Osteocyte (in vitro differentiated cells): ENCODE results near the gene HMGXB3. TPM values are rescaled to one million over a fixed set of nuclear protein-coding genes. Genes with fewer than 3 reads are reported as not detected.

Experiments
- DNase-seq: peaks from one replicate; pipeline ENCODE4 v3.0.0; 2021; ENCODE audit warnings: mixed read lengths; ENCODE audit not compliant: unreplicated experiment; ENCODE audit errors: extremely low spot score
- H3K27ac Mint-ChIP-seq: one replicate; pipeline ENCODE4 v1.8.0; 2021; ENCODE audit warnings: mild to moderate bottlenecking, mixed read lengths; ENCODE audit not compliant: unreplicated experiment
- H3K27me3 Mint-ChIP-seq: one replicate; pipeline ENCODE4 v1.8.0; 2021; ENCODE audit warnings: mixed read lengths; ENCODE audit not compliant: unreplicated experiment
- H3K36me3 Mint-ChIP-seq: one replicate; pipeline ENCODE4 v1.8.0; 2021; ENCODE audit warnings: mixed read lengths; ENCODE audit not compliant: unreplicated experiment
- H3K4me1 Mint-ChIP-seq: one replicate; pipeline ENCODE4 v1.8.0; 2021; ENCODE audit warnings: mixed read lengths; ENCODE audit not compliant: unreplicated experiment
- H3K4me3 Mint-ChIP-seq: one replicate; pipeline ENCODE4 v1.8.0; 2021; ENCODE audit warnings: mild to moderate bottlenecking, moderate library complexity, mixed read lengths; ENCODE audit not compliant: unreplicated experiment
- H3K9me3 Mint-ChIP-seq: one replicate; pipeline ENCODE4 v1.8.0; 2021; ENCODE audit warnings: mixed read lengths; ENCODE audit not compliant: unreplicated experiment
- long read RNA-seq: library from polyadenylated mRNA; unstranded; transcript quantifications from one replicate; pipeline ENCODE4 v2.0.0, GENCODE V29; 2021
- total RNA-seq: library from RNA; stranded (reverse); gene quantifications from 2 replicates; pipeline ENCODE4 v1.2.1, GENCODE V29; 2021
- TF ChIP-seq, protein P1 (sequence below): fragments of 200-600 bp; sonication (generic); IDR thresholded peaks from 2 replicates; pipeline ENCODE4 v1.5.0; 2021; ENCODE audit warnings: antibody characterized with exemption, mild to moderate bottlenecking, moderate library complexity

Gene HMGXB3, protein sequence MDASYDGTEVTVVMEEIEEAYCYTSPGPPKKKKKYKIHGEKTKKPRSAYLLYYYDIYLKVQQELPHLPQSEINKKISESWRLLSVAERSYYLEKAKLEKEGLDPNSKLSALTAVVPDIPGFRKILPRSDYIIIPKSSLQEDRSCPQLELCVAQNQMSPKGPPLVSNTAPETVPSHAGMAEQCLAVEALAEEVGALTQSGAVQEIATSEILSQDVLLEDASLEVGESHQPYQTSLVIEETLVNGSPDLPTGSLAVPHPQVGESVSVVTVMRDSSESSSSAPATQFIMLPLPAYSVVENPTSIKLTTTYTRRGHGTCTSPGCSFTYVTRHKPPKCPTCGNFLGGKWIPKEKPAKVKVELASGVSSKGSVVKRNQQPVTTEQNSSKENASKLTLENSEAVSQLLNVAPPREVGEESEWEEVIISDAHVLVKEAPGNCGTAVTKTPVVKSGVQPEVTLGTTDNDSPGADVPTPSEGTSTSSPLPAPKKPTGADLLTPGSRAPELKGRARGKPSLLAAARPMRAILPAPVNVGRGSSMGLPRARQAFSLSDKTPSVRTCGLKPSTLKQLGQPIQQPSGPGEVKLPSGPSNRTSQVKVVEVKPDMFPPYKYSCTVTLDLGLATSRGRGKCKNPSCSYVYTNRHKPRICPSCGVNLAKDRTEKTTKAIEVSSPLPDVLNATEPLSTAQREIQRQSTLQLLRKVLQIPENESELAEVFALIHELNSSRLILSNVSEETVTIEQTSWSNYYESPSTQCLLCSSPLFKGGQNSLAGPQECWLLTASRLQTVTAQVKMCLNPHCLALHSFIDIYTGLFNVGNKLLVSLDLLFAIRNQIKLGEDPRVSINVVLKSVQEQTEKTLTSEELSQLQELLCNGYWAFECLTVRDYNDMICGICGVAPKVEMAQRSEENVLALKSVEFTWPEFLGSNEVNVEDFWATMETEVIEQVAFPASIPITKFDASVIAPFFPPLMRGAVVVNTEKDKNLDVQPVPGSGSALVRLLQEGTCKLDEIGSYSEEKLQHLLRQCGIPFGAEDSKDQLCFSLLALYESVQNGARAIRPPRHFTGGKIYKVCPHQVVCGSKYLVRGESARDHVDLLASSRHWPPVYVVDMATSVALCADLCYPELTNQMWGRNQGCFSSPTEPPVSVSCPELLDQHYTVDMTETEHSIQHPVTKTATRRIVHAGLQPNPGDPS (N-terminal part only)
- total RNA-seq = 54.6 and 58.6 TPM in 2 replicates
- long read RNA-seq, full-length matches to known transcripts = 5 of 46 reads
- long read RNA-seq, partial matches to known transcripts = 33 of 46 reads
- long read RNA-seq, other reads (novel, unspliced or antisense) = 8 of 46 reads

DNA sequence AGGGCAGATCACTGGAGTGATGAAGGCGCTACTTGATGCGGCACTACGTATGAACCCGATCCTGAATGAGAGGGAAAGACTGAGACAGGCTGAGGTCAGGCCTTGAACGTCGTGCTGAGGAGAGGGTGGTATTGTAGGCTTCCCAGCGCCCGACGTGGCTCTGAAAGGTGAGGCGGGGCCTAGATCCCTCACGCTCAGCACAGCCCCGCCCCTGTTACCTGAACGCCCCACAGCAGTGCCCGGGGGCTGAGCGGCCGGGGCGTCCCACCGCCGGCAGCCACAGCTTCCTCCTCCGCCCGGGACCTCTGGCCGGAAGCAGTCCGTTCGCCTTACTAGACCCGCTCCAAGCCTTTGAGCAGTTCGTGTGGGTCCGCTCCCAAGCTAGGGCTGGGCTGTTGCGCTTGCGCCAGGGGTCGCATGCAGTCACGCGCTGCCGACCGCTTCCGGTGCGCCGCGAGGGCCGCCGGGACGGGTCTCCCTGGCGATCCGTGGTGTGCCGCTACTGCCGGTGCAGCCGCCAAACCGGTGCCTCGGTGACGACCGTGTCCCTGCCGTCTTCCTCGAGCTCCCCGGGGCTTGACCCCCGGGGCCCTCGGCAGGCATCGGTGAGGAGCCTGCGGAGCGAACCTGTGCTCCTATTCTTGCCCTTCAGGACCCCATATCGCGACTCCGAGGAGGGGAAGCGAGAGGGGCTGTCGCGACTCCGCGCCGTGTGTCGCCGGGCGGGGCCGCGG lies at the start of gene HMGXB3, which contains the start of gene TIGD6:
TSS of gene HMGXB3 (plus strand) at position 484 of the 734 bp plus-strand sequence. CDS start 4,114 bp downstream, outside the sequence.
TSS of gene TIGD6 (minus strand) at position 399 of the 734 bp plus-strand sequence. CDS start 4,306 bp downstream, outside the sequence.
- Mint-ChIP-seq H3K4me1 (peaks cover 37% of the 10 kb centered on the region), H3K36me3 (peaks cover 19% of the 10 kb centered on the region), H3K9me3 (no peaks in the 10 kb centered on the region), H3K27ac (peak within 1 kb of the TSS; percentile 87), H3K27me3 (no peaks in the 10 kb centered on the region), H3K4me3 (peak within 1 kb of the TSS; percentile 89)
- peak; percentile 97 for DNase-seq
- TF ChIP-seq, protein P1, sequence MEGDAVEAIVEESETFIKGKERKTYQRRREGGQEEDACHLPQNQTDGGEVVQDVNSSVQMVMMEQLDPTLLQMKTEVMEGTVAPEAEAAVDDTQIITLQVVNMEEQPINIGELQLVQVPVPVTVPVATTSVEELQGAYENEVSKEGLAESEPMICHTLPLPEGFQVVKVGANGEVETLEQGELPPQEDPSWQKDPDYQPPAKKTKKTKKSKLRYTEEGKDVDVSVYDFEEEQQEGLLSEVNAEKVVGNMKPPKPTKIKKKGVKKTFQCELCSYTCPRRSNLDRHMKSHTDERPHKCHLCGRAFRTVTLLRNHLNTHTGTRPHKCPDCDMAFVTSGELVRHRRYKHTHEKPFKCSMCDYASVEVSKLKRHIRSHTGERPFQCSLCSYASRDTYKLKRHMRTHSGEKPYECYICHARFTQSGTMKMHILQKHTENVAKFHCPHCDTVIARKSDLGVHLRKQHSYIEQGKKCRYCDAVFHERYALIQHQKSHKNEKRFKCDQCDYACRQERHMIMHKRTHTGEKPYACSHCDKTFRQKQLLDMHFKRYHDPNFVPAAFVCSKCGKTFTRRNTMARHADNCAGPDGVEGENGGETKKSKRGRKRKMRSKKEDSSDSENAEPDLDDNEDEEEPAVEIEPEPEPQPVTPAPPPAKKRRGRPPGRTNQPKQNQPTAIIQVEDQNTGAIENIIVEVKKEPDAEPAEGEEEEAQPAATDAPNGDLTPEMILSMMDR = peak; percentile 21

DNA sequence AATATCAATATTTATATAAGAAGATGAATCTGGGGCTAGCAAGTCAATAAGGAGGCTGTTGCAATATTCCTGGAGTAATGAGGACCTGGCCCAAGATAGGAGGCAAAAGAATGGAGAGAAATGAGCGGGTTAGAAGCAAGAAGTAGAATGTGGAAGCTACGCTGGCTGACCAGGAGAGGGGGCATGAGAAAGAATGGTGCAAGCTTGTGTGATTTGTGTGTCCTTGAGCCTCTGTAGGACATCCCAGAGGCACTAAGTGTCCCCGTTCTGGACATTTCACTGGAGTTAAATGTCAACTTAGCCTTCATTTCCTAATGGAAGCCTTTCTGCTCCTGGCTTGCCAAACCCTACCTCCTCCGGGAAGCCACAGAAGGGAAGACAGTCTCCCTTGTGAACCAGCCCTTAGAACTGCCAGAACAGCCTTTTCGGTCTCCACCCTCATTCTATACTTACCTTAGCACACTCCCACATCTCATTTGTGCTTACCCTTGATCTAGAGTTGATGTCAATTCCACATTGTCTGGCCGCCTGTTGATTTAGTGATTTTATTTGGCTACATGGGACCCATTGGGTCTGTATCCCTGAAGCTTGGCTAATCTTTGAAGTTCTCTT lies 49.3 kb upstream of the HMGXB3 start:
- H3K4me1 Mint-ChIP-seq = peaks cover 6% of the 10 kb centered on the region
- H3K27me3 Mint-ChIP-seq = peaks cover 4% of the 10 kb centered on the region
- no peaks in the 10 kb centered on the region for H3K9me3 Mint-ChIP-seq
- DNase-seq = no peak
- no peak overlapping the region for H3K27ac Mint-ChIP-seq
- H3K36me3 Mint-ChIP-seq = no peaks in the 10 kb centered on the region
- H3K4me3 Mint-ChIP-seq = no peak overlapping the region
- TF ChIP-seq, protein P1 = no peak

DNA sequence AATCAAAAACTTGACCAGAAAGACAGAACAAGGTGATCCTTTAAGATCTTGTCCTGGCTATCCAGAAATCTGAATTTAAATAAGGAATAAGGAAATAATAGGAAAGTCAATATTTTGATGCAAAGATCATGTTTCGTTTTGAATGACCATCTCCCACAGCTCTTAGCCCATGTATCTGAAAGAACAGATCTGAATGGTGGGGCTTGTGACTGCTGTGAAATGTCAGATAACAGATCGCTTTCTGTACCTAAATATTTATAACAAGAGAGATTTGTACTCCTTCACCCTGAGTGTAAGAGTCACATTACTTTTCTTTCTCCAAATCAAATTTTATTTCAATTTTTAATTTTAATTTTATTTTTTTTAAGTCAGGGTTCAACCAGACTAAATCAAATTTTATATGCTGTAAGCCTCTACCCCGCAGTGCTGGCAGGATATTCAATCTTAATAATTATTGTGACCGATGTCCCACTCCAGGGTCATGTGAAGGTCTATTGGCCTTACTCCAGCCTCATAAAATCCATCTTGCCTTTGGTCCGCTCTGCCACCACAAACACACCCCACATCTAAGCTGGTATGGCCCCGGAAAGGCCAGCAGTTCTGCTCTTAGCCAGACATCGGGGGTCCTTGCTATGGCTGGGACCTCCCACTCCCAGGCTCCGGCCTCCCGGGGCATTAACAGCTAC lies 47.0 kb upstream of the HMGXB3 start:
- H3K36me3 Mint-ChIP-seq = no peaks in the 10 kb centered on the region
- DNase-seq = no peak
- peaks cover 23% of the 10 kb centered on the region for H3K4me1 Mint-ChIP-seq
- H3K27ac Mint-ChIP-seq = no peak overlapping the region
- no peaks in the 10 kb centered on the region for H3K9me3 Mint-ChIP-seq
- peaks cover under 1% of the 10 kb centered on the region for H3K27me3 Mint-ChIP-seq
- TF ChIP-seq, protein P1 = no peak
- no peak overlapping the region for H3K4me3 Mint-ChIP-seq

DNA sequence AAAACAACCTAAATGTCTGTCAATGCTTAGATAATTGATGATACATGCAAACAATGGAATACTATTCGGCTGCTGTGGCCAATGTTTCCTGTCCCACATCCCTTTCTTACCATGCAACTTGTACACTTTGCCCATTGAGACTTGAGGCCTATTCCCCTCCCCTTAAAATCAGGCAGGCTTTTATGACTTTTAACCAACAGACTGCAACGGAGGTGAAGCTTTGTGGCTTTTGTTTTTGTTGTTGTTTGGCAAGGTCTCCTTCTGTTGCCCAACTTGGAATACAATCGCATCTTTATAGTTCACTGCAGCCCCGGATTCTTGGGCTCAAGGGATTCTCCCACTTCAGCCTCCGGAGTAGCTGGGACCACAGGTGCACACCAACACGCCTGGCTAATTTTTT lies 45.7 kb upstream of the HMGXB3 start:
- H3K36me3 Mint-ChIP-seq = no peaks in the 10 kb centered on the region
- H3K9me3 Mint-ChIP-seq = no peaks in the 10 kb centered on the region
- peaks cover 33% of the 10 kb centered on the region for H3K4me1 Mint-ChIP-seq
- TF ChIP-seq, protein P1 = no peak
- DNase-seq = no peak
- H3K27ac Mint-ChIP-seq = no peak overlapping the region
- H3K4me3 Mint-ChIP-seq = no peak overlapping the region
- no peaks in the 10 kb centered on the region for H3K27me3 Mint-ChIP-seq
